ENCODE data around the gene TPST2. TPM values are rescaled to one million over a fixed set of nuclear protein-coding genes. Genes with fewer than 3 reads are reported as not detected.
"Not testable (repeated sequence)": the region's sequence is repeated elsewhere in the genome, so short reads cannot be mapped to it uniquely, and the experiment has no call there.

TPST2 gene
- total RNA-seq, 2 experiments from 2014 or later, result 42.4 to 42.9 TPM

DNA sequence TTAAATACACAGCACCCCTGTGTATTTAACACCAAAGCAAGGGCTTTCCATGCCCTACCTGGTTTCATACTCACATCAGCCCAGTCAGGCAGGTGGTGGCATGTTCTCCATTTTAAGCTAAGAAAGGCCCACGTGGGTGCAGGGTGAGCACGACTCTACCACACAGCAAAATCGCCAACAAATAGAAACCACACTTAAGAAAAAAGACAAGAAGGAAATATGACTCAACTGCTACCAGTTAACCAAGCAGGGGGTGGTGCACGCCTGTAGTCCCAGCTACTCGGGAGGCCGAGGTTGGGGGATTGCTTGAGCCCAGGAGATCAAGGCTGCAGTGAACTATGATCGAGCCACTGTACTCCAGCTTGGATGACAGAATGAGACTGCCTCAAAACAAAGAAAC, 42.5 kb downstream of the TPST2 start:
- ChIA-PET POLR2A (interaction anchor here (0.5 to 1.0 kb wide), 4 partner anchors 64 to 118 kb away, joined by 3 to 4 read pairs (median 3); partner anchors contain the start of genes HPS4 and SRRD), CTCF (no interaction called here)

DNA sequence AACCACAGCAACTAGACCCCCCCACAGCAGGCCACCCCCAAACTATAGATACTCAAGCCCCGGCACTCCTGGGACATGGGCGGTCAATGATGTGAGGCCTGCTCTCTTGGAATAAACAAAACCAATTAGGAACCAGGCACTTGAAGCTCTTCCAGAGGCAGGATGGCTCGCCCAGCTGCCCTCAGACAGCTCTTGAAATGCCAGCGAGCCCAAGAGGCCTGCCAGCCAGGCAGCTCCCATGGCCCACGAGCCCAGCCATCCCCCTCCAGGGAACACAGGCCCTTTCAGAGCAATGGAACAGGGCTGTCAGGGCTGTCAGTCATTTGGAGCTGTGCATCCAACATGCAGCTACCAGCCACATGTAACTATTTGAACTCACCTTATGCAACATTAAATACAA, 43.6 kb downstream of the TPST2 start:
- POLR2A ChIA-PET, result interaction anchor here (1.0 kb wide), 1 partner anchor 63 kb away, joined by 4 read pairs; the partner anchor contains the start of genes HPS4 and SRRD
- CTCF ChIA-PET, result no interaction called here

DNA sequence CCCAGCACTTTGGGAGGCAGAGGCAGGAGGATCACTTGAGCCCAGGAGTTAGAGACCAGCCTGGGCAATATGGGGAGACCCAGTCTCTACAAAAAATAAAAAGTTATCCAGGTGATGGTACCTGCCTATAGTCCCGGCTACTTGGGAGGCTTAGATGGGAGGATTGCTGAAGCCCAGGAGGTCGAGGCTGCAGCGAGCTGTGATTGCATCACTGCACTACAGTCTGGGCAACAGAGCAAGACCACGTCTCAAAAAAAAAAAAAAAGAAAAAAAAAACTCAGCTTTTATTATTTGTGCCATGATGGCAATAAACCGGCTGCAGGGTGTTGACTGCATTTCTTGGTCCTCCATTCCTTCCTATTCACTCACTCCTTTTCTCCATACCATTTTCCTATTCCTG, 44.1 kb downstream of the TPST2 start:
- ChIA-PET POLR2A (no interaction called here), CTCF (no interaction called here)

DNA sequence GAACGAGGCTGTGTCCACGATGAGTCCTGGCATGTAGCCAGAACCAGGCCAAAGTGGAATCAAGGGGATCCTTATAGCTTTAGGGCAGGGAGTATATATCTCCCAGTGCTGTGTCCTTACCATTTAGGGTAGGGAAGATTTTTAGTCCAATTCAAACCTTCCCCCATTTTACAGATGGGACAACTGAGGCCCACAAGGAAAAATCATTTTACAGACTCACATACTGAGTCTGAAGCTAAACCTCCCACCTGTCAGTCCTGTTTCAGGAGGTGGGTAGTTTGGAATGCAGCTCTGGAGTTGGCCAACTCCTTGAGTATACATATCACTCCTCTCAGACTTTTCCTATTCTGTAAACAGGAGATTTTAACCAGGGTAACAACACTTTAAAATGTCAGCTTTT, 44.5 kb downstream of the TPST2 start:
- ChIA-PET POLR2A (no interaction called here), CTCF (no interaction called here)

DNA sequence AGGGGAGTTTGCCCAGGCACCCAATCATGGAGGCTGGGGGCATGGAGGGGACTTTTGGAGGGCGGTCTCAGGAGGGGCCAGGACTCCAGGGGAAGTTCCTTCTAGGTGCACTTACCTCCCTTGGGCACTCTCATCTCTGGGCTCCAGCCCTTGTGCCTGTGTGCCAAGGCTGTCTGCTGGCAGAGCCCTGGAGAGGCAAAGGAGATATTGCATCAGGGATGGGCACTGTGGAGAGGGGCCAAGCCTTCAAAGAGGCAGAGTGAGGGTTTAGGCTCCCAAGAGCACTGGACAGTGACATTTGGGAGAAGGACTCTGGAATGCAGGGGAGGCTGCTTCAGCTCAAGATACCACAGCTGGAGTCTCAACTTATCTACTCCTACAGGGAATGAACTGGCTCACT, 45.4 kb downstream of the TPST2 start:
- CTCF ChIA-PET, result no interaction called here
- POLR2A ChIA-PET, result no interaction called here

DNA sequence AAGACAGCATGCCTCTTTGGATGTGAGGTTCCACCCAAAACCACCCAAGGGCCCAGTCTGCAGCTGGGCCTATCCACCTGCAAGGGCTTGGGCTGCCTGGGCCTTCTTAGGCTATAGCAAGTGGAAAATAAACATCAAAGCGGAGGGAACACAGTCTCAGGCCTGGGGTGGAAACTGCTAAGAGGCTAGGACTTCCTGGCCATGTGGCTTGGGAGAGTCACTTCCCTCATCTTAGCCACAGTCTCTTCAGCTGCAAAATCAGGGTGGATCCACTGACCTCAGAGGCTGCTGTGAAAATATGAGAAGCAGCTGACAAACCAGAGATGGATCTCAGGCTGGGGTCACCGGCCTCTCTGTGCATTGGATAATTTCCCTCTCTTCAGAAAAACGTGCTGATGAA, 47.1 kb downstream of the TPST2 start:
- ChIA-PET CTCF (no interaction called here), POLR2A (no interaction called here)

DNA sequence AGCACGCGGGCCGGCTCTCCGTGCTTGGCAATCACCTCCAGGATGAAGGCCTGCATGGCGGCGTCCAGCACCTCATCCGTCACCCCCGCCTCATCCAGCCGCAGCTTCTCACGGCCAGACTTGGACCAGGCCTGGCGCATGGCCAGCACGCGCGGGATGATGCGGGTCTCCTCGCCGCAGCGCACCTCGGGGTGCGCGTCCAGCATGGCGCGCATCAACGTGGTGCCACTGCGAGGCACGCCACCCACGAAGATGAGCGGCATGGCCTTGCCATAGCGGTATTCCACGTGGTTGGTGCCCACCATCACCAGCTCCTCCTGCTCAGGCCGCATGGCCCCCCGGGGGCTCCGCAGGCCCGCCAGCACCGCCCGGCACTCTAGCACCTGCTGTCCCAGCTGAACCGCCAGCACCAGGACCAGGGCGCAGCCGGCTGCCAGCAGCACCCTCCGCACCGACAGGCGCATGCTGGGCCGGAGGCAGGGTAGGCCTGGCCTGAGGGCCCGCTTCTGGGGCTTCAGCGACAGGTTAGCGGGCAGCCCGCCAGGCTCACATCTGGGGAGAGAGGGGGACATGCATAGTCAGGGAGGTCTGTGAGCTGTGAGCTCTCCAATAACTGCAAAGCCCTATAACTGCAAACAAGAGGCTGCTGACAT, 48.6 kb downstream of the TPST2 start:
- POLR2A ChIA-PET, result no interaction called here

DNA sequence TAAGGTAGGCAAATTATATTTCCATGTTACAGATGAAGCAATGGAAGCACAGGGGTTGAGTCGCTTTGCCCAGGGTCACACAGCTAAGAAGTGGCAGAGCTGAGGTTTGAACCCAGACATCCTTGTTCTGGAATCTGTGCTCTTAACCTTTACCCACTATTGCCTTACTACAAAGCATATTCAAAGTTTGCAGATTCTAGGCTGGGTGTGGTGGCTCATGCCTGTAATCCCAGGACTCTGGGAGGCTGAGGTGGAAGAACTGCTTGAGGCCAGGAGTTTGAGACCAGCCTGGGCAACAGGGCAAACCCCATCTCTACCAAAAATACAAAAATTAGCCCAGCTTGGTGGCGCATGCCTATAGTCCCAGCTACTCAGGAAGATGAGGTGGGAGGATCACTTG, 49.8 kb downstream of the TPST2 start:
- CTCF ChIA-PET, result no interaction called here
- POLR2A ChIA-PET, result no interaction called here

More for the DNA sequence above, 48.6 kb downstream of the TPST2 start:
- CTCF ChIA-PET, result no interaction called here

DNA sequence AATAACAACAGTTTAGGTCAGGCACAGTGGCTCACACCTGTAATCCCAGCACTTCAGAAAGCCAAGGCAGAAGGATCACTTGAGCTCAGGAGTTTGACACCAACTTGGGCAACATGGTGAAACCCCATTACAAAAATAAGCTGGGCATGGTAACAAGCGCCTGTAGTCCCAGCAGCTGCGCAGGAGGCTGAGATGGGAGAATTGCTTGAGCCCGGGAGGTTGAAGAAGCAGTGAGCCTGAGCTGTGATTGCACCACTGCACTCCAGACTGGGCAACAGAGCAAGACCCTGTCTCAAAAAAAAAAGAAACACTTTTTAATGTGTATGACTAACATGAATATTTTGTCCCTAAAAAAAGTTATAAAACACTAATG, 53.2 kb downstream of the TPST2 start:
- POLR2A ChIA-PET, result interaction anchor here (0.7 kb wide), 1 partner anchor 25 kb away, joined by 3 read pairs; no protein-coding TSS in a partner anchor
- CTCF ChIA-PET, result interaction anchor here (0.5 kb wide), 1 partner anchor 17 kb away, joined by 3 read pairs; no protein-coding TSS in a partner anchor

DNA sequence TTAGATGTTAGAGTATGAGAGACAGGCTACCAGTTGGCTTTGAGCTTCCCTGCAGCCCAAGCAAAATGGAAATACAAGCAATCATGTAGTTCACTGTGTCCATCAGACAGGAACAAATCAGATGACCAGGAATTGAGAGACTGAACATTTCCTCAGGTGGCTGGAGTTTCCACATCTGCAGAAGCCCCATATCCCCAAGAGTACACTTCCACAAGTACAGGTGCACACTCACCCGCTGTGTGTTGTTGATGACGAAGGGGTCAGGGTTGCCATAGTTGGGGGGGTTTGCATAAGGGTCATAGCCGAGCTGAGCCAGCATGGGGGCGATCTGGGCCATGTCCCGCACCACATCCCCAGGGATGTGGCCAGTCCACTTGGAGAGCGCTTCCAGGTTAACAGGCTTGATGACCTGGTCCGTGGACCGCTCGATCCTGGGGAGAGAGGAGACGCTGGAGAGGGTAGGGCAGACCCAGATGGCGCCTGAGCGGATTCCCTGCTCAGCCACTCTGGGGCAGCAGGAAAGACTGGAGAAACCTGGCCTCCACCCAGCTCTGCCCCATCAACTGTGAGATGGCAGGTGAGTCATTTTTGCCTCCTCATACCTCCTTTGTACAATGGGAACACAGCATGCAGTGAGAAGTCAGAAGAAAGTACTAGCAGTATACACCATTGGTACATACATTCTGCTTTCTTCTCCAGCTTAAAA, 53.7 kb downstream of the TPST2 start:
- POLR2A ChIA-PET, result no interaction called here
- CTCF ChIA-PET, result interaction anchor here (0.5 kb wide), 1 partner anchor 17 kb away, joined by 3 read pairs; no protein-coding TSS in a partner anchor

DNA sequence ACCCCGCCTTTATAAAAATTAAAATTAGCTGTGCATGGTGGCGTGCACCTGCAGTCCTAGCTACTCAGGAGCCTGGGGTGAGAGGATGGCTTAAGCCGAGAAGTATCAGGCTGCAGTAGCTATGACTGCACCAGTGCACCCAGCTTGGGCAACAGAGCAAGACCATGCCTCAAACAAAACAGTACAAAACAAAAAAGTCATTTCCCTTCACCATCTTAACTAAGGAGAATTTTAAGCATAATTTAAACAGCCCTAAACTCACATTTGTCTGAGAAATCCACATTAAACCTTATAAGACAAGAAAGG, 54.4 kb downstream of the TPST2 start:
- POLR2A ChIA-PET, result no interaction called here
- CTCF ChIA-PET, result interaction anchor here (1.3 kb wide), 1 partner anchor 43 kb away, joined by 3 read pairs; no protein-coding TSS in a partner anchor

DNA sequence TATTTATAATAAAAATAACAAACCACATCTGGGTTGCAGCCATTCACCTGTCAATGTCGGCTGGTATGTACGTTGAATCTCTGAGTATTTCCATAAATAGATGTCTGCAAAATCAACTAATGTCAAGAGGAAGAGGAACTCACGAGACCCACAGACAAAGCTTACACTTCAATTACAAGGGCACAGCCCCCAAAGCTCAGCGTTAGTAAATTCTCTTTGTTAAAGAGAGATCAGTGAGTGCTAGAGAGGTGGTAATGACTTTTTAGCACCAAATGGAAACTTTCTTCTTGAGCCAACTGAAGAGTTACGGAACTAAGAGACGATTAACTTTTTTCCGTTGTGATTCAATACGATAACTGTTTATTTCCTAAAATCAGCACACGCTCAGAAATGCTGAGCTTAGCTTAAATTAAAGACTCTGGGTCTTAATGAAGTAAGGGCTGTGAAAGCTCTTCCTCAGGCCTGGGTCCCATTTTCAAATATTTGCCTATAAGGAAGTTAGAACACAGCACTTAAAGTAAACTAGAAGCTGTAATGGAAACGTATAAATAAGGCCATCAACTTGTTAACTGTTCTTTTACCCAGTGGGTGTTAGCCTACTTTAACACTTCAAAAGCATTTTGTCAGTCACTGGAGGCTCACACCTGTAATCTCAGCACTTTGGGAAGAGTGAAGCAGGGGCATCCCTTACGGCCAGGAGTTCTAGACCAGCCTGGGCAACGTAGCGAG, 54.9 kb downstream of the TPST2 start:
- CTCF ChIA-PET, result interaction anchor here (1.3 kb wide), 1 partner anchor 43 kb away, joined by 3 read pairs; no protein-coding TSS in a partner anchor
- POLR2A ChIA-PET, result interaction anchor here (0.5 kb wide), 1 partner anchor 54 kb away, joined by 3 read pairs; no protein-coding TSS in a partner anchor

DNA sequence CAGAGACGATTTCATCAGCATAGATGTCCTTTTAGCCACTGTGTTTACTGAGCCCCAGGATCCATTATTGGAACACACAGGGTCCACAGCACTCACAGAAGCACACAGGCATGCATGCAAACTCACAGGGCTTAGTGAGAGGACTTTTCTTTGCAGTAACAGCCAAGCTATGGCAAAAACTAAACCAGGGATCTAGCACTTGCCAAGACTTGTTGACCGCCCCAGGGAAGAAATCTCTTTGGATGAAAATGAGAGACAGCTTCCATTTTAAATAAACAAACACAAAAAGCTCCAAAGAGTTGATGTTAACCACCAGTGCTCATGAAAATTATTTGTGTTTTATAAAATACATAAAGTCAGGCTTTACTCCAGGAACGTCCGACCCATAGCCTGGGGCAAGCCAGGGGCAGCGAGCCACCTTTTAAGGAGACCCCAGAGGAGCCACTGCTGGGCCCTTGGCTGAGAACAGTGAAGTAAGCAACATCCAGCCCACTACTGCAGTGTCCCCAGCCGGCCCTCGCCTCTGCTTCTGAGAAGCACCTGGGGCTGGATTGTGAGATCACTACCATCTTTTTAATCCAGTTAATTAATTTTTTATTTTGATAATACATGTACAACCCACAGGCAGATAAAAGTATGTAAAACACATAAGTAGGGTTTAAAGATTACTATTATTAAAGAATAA, 55.6 kb downstream of the TPST2 start:
- POLR2A ChIA-PET, result interaction anchor here (0.6 to 0.7 kb wide), 2 partner anchors 45 to 107 kb away, joined by 3 to 5 read pairs; no protein-coding TSS in a partner anchor
- CTCF ChIA-PET, result interaction anchor here (1.3 kb wide), 1 partner anchor 44 kb away, joined by 3 read pairs; no protein-coding TSS in a partner anchor

DNA sequence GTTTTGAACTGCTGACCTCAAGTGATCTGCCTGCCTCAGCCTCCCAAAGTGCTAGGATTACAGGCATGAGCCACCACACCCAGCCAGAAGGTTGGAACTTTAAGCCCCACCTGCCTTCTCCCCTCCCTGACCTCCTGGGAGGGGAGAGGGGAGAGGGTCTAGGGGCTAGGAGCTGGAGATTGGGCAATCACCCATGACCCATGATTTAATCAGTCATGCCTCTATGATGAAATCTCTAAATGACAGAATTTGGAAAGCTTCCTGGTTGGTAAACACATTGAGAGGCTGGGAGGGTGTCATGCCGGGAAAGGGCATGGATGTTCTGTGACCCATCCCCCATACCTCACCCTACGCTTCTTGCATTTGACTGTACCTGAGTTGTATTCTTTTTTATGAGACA, 60.6 kb downstream of the TPST2 start:
- POLR2A ChIA-PET, result no interaction called here
- CTCF ChIA-PET, result no interaction called here

DNA sequence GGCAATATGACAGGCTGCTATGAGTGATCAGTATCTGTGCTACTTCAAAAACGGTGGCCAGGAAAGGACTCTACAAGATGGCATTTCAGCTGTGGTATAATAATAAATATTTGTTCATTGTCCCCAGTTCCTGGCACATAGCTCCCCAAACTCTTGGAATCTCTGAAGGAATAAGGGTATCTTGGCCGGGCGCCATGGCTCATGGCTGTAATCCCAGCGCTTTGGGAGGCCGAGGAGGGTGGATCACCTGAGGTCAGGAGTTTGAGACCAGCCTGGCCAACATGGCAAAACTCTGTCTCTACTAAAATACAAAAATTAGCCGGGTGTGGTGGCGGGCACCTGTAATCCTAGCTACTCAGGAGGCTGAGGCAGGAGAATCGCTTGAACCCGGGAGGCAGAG, 61.4 kb downstream of the TPST2 start:
- POLR2A ChIA-PET, CTCF ChIA-PET: not testable (repeated sequence)

DNA sequence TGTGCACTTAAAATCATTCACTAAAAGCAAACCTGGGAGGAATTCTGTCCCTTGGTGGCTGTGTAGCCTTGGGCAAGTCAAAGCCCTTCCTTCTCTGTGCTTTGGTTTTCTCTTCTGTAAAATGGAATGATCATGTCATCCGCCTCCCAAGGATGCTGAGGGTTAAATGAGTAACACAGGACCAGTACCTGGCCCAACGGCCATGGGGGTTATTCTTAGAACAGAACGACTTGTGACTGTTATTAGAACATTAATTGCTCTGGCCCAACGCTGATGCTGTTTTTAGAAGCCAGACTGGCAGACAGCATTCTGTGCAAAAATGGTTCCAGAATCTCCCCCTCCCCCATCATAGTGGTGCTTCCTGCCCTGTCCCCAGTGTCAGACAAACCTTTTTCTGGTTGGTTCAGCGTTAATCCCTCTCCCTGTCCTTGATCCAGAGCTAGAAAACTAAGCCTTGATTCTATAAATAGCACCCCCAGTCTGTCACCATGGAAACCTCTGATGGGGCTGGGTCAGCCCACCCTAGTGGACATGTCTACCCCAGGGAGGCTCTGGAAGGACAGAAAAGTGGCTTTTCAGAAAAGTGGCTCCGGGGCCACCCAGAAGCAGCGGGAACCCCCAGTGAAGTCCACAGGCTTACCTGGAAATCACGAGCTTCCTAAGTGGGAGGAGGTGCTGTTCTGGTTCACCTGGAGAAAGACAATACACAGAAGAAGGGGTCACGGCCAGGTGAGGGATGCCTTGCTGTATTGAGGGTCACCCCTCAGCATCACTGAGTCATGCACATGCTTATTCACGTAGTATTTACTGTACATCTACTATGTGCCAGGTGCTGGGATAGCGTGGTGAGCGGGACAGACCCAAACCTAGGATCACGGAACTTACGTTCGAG, 62.1 kb downstream of the TPST2 start:
- ChIA-PET POLR2A (no interaction called here), CTCF (interaction anchor here (1.0 kb wide), 1 partner anchor 52 kb away, joined by 3 read pairs; no protein-coding TSS in a partner anchor)

DNA sequence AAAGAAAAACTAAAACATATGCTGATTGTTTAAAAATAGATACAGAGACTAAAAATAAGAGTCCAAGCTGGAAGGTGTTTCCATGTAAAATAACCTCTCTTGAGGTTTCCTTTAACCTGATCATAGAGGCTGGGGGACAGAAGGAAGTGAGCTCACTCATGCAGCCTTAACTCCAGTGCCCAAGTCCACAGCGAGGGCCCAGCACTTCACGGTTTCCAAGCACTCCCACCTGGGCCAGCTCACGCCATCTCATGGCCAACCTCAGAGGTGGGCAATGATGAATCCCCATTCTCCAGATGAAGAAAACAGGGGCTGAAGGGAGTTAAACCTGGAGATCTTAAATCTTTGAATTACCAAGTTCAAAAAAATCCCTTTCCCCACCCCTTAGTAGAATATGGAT, 62.8 kb downstream of the TPST2 start:
- ChIA-PET CTCF (interaction anchor here (1.0 kb wide), 1 partner anchor 51 kb away, joined by 3 read pairs; no protein-coding TSS in a partner anchor), POLR2A (no interaction called here)

DNA sequence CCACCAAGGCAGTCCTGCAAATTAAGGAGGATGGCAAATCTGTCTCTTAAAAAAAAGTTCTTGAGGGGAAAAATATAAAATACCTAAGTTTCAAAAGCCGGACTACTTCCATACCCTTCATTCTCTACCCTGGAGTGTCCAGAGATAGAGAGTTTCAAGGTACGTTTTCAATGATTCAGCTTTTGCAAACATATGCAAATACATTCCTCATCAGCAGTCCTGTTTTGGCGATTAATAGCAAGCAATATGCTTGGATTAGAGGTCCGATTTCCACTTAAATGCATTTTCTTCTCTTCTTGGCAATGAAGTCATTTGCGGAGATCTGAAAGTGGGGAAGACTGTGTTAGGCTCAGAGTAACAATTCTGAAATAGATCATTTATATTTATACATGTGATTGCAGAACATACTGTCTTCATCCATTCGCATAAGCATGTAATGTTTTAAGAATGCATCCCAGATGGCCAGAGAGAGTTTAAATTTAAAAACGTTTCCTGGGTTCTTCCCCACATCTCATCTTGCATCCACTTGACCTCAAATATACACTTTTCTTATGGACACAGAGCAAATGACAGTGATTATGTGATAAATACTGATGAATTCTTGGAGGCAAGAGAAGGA, 63.9 kb downstream of the TPST2 start:
- ChIA-PET CTCF (no interaction called here), POLR2A (no interaction called here)

DNA sequence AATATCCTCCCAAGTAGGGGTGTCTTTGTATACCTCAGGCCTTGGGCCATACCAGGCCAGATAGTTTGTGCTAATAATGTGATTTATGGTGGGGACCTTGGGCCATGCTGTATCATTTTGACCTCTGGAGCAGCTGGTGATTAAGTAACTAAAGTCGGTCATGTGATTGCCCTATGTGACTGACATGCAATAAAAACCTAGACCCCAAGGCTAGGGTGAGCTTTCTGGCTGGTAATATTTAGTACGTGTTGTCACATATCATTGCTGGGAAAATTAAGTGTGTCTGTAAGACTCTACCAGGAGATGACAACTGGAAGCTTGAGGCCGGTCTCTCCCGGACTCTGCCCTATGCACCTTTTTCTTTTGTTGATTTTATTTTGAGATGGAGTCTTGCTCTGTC, 65.1 kb downstream of the TPST2 start:
- POLR2A ChIA-PET, result interaction anchor here (0.6 kb wide), 1 partner anchor 39 kb away, joined by 3 read pairs; no protein-coding TSS in a partner anchor
- CTCF ChIA-PET, result no interaction called here
